D721Med (cell line): ENCODE measurements around the gene SRGAP3.

ENCODE experiments used
- DNase-seq: peaks from one replicate; pipeline ENCODE4 v3.0.0; 2011; ENCODE audit warnings: low spot score; ENCODE audit not compliant: insufficient read length
- FAIRE-seq: peaks from 2 replicates; lab custom pipeline; 2011; peaks lifted over from hg19 to GRCh38; lab: Jason Lieb, UNC
- TF ChIP-seq, protein P1 (sequence below): IDR thresholded peaks from 2 replicates; pipeline ENCODE4 v1.5.1; 2012; ENCODE audit warnings: mild to moderate bottlenecking, control low read depth; ENCODE audit not compliant: insufficient read depth; ENCODE audit errors: missing control alignments

SRGAP3 gene

DNA sequence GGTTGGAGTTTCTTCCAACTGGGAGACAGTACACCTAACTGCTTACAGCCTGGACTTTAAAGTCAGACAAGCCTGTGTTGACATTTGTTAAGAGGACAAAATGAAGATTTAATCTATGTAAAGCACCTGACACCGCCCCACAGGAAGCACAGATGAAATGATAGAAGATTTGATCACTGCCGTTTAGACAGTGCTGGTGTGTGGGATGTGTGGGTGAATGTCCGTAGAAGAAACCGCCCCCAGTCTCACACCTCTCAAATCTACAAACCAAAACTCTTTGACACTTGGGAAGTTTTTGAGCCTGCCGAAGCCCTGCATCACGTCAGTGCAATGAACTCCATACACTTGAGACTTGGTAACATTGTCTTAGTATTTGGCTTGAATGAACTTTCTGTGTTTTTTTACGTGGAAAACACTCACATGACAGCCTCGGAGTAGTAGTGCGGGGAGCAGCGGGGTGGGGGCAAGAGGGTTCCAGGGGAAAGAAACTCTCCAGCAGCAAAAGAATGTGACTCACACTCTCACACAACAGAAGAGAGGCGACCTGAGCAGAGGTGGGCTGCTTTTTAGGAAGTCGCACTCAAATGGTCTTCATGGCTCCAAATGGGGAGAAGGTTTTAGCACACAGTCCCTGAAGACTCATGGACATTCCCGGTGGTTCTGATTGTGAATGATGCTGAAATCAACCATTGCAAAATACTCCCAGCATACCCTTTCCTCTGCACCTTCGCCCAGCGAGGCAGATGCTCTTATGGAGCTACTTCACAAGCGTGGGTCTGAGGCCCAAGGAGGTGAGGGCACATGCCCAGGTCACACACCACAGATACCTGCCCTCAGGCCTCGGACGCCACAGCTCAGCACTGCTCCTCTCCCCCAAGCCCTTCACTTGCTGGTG is 79.2 kb downstream of the SRGAP3 start:
- FAIRE-seq (no peak), DNase-seq (no peak)
- TF ChIP-seq, protein P1, sequence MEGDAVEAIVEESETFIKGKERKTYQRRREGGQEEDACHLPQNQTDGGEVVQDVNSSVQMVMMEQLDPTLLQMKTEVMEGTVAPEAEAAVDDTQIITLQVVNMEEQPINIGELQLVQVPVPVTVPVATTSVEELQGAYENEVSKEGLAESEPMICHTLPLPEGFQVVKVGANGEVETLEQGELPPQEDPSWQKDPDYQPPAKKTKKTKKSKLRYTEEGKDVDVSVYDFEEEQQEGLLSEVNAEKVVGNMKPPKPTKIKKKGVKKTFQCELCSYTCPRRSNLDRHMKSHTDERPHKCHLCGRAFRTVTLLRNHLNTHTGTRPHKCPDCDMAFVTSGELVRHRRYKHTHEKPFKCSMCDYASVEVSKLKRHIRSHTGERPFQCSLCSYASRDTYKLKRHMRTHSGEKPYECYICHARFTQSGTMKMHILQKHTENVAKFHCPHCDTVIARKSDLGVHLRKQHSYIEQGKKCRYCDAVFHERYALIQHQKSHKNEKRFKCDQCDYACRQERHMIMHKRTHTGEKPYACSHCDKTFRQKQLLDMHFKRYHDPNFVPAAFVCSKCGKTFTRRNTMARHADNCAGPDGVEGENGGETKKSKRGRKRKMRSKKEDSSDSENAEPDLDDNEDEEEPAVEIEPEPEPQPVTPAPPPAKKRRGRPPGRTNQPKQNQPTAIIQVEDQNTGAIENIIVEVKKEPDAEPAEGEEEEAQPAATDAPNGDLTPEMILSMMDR, result no peak

DNA sequence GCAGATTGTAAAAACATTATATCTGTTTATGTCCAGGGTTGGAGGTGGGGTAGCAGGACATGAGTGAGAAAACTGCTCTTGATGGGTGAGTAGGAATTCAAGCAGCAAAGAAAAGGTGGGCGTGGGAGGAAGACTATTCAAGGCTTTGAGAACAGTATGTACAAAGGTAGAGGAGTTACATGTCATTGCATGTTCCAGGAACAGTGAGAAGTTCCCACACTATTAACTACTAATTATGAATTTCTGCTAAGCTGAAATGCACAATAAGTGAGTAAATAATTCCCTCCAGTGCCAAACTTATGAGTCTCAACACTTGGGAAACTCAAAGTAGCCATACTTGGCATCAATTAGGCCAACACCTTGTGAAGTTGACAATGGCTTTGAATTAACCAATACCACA is 80.1 kb downstream of the SRGAP3 start:
- TF ChIP-seq, protein P1, result no peak
- FAIRE-seq, result no peak
- no peak for DNase-seq

DNA sequence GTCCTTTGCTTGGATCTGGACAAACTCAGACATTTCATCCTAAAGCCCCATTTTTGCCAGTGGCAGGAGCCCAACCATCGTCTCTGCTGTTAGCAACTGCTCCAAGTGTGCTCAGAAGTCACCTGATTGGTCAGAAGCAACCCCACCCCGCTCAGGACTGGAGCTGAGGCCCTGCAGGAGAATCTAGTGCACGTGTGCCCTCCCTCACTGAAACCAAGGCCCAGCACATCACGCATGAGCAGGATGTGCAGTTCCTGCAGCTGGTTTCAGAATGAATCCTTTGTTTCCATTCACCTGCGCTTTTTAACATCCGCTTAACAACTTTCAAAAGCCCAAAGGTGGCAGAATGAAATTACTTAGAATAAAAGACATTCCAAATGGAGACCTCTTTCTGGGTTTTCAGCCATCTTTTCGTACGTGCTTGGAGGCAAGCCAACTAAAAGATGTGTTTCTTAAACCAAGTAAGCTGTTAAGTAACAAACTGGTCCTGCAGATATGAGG is 81.2 kb downstream of the SRGAP3 start:
- FAIRE-seq, result no peak
- DNase-seq, result no peak
- TF ChIP-seq, protein P1, result no peak

DNA sequence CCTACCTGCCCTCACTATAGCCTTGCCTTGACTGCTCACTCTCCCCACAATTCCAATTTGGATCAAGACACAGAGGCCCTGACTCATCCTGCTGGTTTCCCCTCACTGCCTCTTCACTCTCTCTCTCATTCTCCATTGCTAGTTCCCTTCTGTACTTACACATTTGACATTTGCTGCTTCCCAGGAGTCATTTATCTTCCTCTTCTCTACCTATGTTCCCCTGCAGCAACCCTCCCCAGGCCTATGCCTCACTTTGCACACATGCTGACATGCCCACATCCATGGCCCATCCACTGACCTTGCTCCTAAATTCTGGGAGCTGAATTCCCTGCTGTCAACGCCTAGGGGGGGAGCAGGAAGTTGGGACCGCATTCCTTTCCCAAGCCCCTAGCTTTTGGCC is 82.2 kb downstream of the SRGAP3 start:
- TF ChIP-seq, protein P1, result no peak
- DNase-seq, result no peak

DNA sequence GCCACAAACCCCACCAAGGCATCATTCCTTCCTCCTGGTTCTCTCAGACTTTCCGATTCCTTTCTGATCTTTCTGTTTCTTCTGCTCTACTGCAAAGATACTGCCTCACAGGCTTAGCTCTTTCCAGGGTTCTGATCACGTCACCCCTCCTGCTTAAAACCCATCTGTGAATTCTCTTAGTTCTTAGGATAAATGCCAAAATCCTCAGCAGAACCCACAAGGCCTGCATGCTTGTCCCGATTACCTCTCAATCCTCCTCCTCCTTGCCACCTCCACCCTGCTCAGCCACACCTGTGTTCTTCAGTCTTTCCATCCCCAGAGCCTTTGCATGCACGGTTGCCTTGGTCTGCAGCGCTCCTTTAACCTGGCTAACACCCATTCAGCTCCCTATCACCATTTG is 84.0 kb downstream of the SRGAP3 start:
- TF ChIP-seq, protein P1, result no peak
- FAIRE-seq (no peak), DNase-seq (no peak)

More for the DNA sequence above, 82.2 kb downstream of the SRGAP3 start:
- FAIRE-seq, result no peak

DNA sequence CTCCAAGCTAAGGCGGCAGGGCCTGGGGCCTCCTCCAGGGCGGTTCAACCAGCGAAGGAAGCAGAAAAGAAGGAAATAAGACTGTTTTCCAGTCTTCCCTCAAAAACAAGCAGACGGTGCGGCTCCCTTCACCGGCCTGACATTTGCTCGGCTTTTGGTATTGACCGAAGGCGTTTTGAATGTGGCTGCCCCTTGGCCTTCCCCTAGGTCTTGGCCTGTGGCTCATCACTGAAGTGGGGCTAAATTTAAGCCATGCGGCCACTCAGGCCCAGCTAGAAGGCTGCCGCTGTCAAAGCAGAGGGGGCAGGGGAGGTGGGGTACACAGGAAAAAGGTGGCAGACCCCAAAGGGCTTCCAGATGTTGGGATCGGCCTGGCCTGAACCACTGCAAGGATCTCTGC is 86.2 kb downstream of the SRGAP3 start:
- DNase-seq, result no peak
- FAIRE-seq, result no peak
- TF ChIP-seq, protein P1, result no peak

DNA sequence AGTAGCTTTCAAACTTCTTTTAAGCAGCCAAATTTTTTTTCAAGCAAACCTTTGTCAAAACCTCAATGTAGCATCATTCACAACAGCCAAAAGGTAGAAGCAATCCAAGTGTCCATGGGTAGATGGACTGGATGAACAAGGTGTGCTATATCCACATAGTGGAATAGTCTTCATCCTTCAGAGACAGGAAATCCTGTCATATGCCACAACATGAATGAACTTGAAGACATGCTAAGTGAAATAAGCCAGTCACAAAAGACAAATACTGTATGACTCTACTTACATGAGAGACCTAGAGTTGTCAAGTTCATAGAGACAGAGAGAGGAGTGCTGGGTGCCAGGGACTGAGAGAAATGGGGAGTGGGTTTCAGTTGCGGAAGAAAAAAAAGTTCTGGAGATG is 87.6 kb downstream of the SRGAP3 start:
- no peak for DNase-seq
- TF ChIP-seq, protein P1, result no peak
- FAIRE-seq, result no peak
